ENCODE data around the gene KCP. TPM values are rescaled to one million over a fixed set of nuclear protein-coding genes. Genes with fewer than 3 reads are reported as not detected.

KCP gene
- 1 to 10 TPM in 1 of 7 donors, under 1 TPM in 3, not detected in 3; 0.15 to 1.8 (median 0.21) TPM for total RNA-seq
- under 1 TPM in 1 of 2 donors, not detected in 1; 0.05 TPM for polyA plus RNA-seq
- long read RNA-seq, donor 1, partial matches to known transcripts, result 0 of 1 reads
- long read RNA-seq, donor 1, other reads (novel, unspliced or antisense), result 1 of 1 reads
- long read RNA-seq, donor 2, partial matches to known transcripts, result 102 of 102 reads
- long read RNA-seq, donor 2, other reads (novel, unspliced or antisense), result 0 of 102 reads
- long read RNA-seq, donor 3, partial matches to known transcripts, result 0 of 1 reads
- long read RNA-seq, donor 3, other reads (novel, unspliced or antisense), result 1 of 1 reads

DNA sequence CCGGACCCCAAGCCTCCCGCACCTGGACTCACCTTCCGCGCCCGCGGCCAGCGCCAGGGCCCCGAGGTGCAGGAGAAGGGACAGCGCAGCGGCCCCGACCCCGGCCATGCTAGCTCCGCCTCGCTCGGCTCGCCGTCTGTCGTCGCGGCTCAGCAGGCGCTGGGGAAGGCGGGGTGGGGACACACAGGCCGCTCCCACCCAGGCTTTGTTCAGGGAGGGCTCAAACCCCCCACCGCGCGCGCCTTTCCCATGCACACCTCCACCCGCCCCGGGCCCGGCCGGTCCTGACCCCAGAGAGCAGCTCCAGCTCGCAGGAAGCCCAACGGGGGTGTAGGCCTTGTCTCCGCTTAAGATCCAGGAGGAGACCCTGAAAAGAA, at the start of gene KCP:
TSS of gene KCP (minus strand) at position 141 of the 377 bp plus-strand sequence. CDS start at position 108, 33 bp downstream.
- DNase-seq, result no peak
- Histone ChIP-seq H3K36me3 (no peaks in the 10 kb centered on the region), H3K27ac (no peak within 1 kb of the TSS), H3K4me1 (ENCODE audit: insufficient read depth) (no peaks in the 10 kb centered on the region), H3K9me3 (no peaks in the 10 kb centered on the region), H3K27me3 (no peaks in the 10 kb centered on the region), H3K4me3 (no peak within 1 kb of the TSS)
- no peak for TF ChIP-seq POLR2A (IDR thresholded peaks at IDR 0.05)
- no peak for TF ChIP-seq CTCF (IDR thresholded peaks at IDR 0.05)
- TF ChIP-seq EP300 (IDR thresholded peaks at IDR 0.05), result no peak
- WGBS, 3 donors, result 18 to 37% (median 20%) methylated on average over 20 to 34 of the region's 34 CpGs
- intact Hi-C loops (cut with DNase I), result no loop called here

DNA sequence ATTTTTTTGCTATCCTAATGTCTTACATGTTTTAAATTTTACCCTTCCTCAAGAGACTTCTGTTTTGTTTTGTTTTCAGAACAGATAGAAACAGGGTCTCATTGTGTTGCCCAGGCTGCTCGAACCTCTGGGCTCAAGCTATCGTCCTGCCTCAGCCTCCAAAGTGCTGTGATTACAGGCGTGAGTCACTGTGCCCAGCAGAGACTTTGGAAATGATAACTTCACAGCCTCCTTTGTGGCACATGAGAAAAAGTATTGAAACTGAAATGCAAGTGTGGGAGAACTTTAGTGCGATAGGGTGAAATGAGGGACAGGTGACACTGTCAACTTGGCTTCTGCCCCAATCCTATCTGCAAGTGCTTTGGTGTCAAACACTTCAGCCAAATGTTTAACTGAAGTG, 48.8 kb upstream of the KCP start:
- Histone ChIP-seq H3K27ac (no peak overlapping the region), H3K9me3 (no peaks in the 10 kb centered on the region), H3K4me3 (no peak overlapping the region), H3K4me1 (ENCODE audit: insufficient read depth) (no peaks in the 10 kb centered on the region), H3K36me3 (no peaks in the 10 kb centered on the region), H3K27me3 (no peaks in the 10 kb centered on the region)
- TF ChIP-seq EP300 (IDR thresholded peaks at IDR 0.05) (no peak), CTCF (IDR thresholded peaks at IDR 0.05) (no peak), POLR2A (IDR thresholded peaks at IDR 0.05) (no peak)
- 92 to 95% (median 94%) methylated on average over 4 of the region's 4 CpGs for WGBS, 3 donors
- intact Hi-C loops (cut with DNase I), result no loop called here
- DNase-seq, result no peak

- H3K27me3 ChIP-seq, result no peaks in the 10 kb centered on the region
- no peak overlapping the region for H3K4me3 ChIP-seq
- no peaks in the 10 kb centered on the region for H3K36me3 ChIP-seq
- no peak for DNase-seq
- TF ChIP-seq CTCF (IDR thresholded peaks at IDR 0.05) (no peak), EP300 (IDR thresholded peaks at IDR 0.05) (no peak), POLR2A (IDR thresholded peaks at IDR 0.05) (no peak)
- intact Hi-C loops (cut with DNase I), result no loop called here
- H3K4me1 ChIP-seq (ENCODE audit: insufficient read depth), result no peaks in the 10 kb centered on the region
- H3K27ac ChIP-seq, result no peak overlapping the region
- H3K9me3 ChIP-seq, result no peaks in the 10 kb centered on the region
Measured at GRCh38 chr7:128955981-128956380, 45.5 kb upstream of the KCP start.

GRCh38 chr7:128954830-128955802, 44.6 kb upstream of the KCP start:
- Histone ChIP-seq H3K9me3 (no peaks in the 10 kb centered on the region), H3K4me3 (no peak overlapping the region), H3K27me3 (no peaks in the 10 kb centered on the region), H3K27ac (no peak overlapping the region), H3K4me1 (ENCODE audit: insufficient read depth) (no peaks in the 10 kb centered on the region), H3K36me3 (no peaks in the 10 kb centered on the region)
- intact Hi-C loops (cut with DNase I), result no loop called here
- no peak for TF ChIP-seq POLR2A (IDR thresholded peaks at IDR 0.05)
- no peak for TF ChIP-seq EP300 (IDR thresholded peaks at IDR 0.05)
- TF ChIP-seq CTCF (IDR thresholded peaks at IDR 0.05), result no peak
- no peak for DNase-seq
- WGBS, 3 donors, result 66 to 69% (median 67%) methylated on average over 15 of the region's 15 CpGs

Data from ovary (tissue), 10 donors.